ENCODE data around the gene SNAP23. TPM values are rescaled to one million over a fixed set of nuclear protein-coding genes. Genes with fewer than 3 reads are reported as not detected.
A peak's percentile ranks its signal among the peaks of the same experiment; 100 is the strongest.

Gene SNAP23
- total RNA-seq, 1 donor from 2014 or later, result 68.4 TPM

DNA sequence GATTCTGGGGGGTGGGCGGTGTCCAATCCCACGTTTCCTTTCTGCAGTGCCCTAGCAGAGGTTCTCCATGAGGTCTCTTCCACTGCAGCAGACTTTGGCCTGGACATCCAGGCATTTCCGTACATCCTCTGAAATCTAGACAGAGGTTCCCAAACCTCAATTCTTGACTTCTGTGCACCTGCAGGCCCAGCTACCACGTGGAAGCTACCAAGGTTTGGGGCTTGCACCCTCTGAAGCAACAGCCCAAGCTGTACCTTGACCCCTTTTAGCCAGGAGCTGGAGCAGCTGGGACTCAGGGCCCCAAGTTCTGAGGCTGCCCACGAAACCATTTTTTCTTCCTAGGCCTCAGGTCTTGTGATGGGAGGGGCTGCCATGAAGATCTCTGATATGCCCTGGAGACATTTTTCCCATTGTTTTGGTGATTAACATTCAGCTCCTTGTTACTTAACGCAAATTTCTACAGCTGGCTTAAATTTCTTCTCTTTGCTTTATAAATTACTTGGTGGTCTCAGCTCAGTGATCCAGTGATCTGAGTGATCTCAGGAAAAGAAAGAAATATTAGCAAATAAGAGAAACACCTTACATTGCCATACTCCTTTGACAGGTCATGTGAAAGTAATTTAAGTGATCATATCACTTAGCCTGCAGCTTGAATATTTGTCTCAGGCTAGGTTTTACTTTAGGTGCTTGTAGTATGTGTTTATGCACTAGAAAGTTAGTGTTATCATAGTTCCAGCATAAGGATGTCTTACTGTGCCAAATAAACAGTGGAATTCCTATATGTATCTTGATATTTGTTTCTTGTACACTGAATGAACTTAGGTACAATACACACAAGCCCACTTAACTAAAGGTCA is 3.0 kb downstream of the SNAP23 start:
- no peaks in the 10 kb centered on the region for H3K9me3 Mint-ChIP-seq
- TF ChIP-seq, protein P1, sequence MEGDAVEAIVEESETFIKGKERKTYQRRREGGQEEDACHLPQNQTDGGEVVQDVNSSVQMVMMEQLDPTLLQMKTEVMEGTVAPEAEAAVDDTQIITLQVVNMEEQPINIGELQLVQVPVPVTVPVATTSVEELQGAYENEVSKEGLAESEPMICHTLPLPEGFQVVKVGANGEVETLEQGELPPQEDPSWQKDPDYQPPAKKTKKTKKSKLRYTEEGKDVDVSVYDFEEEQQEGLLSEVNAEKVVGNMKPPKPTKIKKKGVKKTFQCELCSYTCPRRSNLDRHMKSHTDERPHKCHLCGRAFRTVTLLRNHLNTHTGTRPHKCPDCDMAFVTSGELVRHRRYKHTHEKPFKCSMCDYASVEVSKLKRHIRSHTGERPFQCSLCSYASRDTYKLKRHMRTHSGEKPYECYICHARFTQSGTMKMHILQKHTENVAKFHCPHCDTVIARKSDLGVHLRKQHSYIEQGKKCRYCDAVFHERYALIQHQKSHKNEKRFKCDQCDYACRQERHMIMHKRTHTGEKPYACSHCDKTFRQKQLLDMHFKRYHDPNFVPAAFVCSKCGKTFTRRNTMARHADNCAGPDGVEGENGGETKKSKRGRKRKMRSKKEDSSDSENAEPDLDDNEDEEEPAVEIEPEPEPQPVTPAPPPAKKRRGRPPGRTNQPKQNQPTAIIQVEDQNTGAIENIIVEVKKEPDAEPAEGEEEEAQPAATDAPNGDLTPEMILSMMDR (conservative IDR thresholded peaks at IDR 0.05), result no peak
- no peaks in the 10 kb centered on the region for H3K27me3 Mint-ChIP-seq
- H3K36me3 Mint-ChIP-seq, result peaks cover 9% of the 10 kb centered on the region
- peak overlapping the region; percentile 73 for H3K4me3 Mint-ChIP-seq
- H3K27ac Mint-ChIP-seq, result peak overlapping the region; percentile 90
- H3K4me1 Mint-ChIP-seq (ENCODE audit: unreplicated experiment), result peaks cover 30% of the 10 kb centered on the region
- no peak for DNase-seq (ENCODE audit: extremely low spot score, unreplicated experiment)

DNA sequence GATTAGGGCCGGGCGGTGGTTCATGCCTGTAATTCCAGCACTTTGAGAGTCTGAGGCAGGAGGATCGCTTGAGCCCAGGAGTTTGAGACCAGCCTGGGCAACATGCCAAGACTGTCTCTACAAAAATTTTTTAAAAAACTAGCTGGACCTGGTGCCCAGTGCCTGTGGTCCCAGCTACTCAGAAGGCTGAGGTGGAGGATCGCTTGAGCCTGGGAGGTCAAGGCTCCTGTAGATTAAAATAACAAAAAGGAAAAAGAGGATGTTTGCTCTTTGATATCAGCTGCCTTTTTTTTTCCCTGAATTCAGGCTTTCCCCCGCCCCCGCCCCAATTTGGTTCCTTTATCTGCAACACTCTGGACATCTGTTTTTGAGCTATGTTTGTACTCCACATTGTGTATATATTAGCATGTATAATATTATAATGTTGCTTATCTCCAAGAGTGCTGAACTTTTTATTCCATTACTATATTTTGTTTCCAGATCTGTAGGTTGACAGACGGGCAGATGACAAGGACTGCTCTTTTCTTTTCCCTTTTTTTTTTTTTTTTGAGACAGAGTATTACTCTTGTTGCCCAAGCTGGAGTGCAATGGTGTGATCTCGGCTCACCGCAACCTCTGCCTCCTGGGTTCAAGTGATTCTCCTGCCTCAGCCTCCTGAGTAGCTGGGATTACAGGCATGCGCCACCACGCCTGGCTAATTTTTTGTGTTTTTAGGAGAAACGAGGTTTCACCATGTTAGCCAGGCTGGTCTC is 4.6 kb downstream of the SNAP23 start:
- TF ChIP-seq, protein P1 (conservative IDR thresholded peaks at IDR 0.05), result no peak
- no peaks in the 10 kb centered on the region for H3K27me3 Mint-ChIP-seq
- H3K4me3 Mint-ChIP-seq, result no peak overlapping the region
- H3K4me1 Mint-ChIP-seq (ENCODE audit: unreplicated experiment), result peaks cover 25% of the 10 kb centered on the region
- H3K27ac Mint-ChIP-seq, result peak overlapping the region; percentile 24
- DNase-seq (ENCODE audit: extremely low spot score, unreplicated experiment), result no peak
- H3K9me3 Mint-ChIP-seq, result no peaks in the 10 kb centered on the region
- peaks cover 9% of the 10 kb centered on the region for H3K36me3 Mint-ChIP-seq

DNA sequence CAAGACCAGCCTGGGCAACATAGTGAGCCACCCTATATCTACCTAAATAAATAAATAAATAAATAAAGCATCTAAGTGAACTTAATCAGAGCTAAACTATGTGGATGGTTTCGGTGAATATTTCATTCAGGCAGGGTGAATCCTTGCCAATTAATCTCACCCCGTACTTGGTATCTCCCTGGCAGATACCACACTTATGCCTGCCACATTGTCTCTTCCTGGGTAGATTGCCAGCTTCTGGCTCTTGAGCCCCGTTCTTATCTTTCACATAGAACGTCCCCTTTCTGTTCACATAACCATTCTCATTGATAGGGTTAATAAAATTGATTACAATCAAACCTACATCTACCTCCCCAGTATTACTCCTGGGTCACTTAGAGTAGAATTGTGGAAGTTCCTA is 7.0 kb downstream of the SNAP23 start:
- peaks cover 12% of the 10 kb centered on the region for H3K4me1 Mint-ChIP-seq (ENCODE audit: unreplicated experiment)
- TF ChIP-seq, protein P1 (conservative IDR thresholded peaks at IDR 0.05), result no peak
- no peaks in the 10 kb centered on the region for H3K9me3 Mint-ChIP-seq
- peaks cover 9% of the 10 kb centered on the region for H3K36me3 Mint-ChIP-seq
- no peak for DNase-seq (ENCODE audit: extremely low spot score, unreplicated experiment)
- no peak overlapping the region for H3K27ac Mint-ChIP-seq
- no peak overlapping the region for H3K4me3 Mint-ChIP-seq
- H3K27me3 Mint-ChIP-seq, result no peaks in the 10 kb centered on the region

DNA sequence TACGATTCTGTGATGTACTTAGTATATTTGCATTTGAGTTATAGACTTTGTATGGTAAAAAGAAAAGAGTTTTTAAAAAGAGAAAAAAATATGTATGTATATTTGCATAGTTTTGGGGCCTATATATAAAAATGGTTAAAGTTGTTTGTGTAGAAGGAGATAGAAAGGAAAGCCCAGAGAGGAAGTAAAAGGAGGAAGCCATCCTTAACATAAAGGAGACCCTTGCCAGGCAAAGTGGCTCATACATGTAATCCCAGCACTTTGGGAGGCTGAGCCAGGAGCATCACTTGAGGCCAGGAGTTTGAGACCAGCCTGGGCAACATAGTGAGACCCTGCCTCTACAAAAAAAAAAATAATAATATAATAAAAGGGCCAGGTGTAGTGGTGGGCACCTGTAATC is 8.4 kb downstream of the SNAP23 start:
- Mint-ChIP-seq H3K27me3 (no peaks in the 10 kb centered on the region), H3K9me3 (no peaks in the 10 kb centered on the region), H3K4me1 (ENCODE audit: unreplicated experiment) (peaks cover 18% of the 10 kb centered on the region), H3K36me3 (peaks cover 4% of the 10 kb centered on the region), H3K4me3 (no peak overlapping the region), H3K27ac (no peak overlapping the region)
- TF ChIP-seq, protein P1 (conservative IDR thresholded peaks at IDR 0.05), result no peak
- DNase-seq (ENCODE audit: extremely low spot score, unreplicated experiment), result no peak

DNA sequence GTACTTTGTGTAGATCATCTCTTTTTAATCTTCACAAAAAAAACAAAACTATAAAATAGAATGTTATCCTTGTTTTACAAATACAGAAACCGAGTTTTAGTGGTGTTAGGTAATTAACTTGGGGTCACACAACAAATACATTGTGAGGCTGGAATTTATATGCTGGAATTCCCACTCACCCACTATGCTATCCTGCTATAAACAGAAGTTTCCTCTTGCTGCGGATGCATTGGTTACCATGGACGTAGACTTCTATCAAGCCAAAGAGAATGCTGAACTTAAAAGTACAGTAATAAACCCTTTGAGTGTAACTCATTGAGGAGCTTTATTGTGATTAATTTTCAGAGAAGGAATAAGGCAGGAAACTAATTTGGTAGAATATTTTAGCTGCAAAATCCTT is 9.2 kb downstream of the SNAP23 start:
- DNase-seq (ENCODE audit: extremely low spot score, unreplicated experiment), result no peak
- Mint-ChIP-seq H3K27ac (no peak overlapping the region), H3K27me3 (no peaks in the 10 kb centered on the region), H3K4me1 (ENCODE audit: unreplicated experiment) (peaks cover 18% of the 10 kb centered on the region), H3K9me3 (no peaks in the 10 kb centered on the region), H3K36me3 (peaks cover 4% of the 10 kb centered on the region), H3K4me3 (no peak overlapping the region)
- TF ChIP-seq, protein P1 (conservative IDR thresholded peaks at IDR 0.05), result no peak

All from type B pancreatic cell (in vitro differentiated cells).